GM12875 (cell line): ENCODE measurements around the gene SEMA5A.

Experiments
- H3K4me3 ChIP-seq: one replicate; pipeline ENCODE4 v1.5.1; 2011; ENCODE audit warnings: low read depth, low read length, control low read depth
- CTCF ChIP-seq: IDR thresholded peaks from 2 replicates; pipeline ENCODE4 v1.5.1; 2011; ENCODE audit warnings: low read depth, mild to moderate bottlenecking, control low read depth, inconsistent platforms, low read length, moderate library complexity, borderline replicate concordance; ENCODE audit not compliant: insufficient read depth

Gene SEMA5A

GRCh38 chr5:9502050-9502834, 43.6 kb downstream of the SEMA5A start:
- H3K4me3 ChIP-seq, result no peak overlapping the region
- TF ChIP-seq CTCF, result no peak

GRCh38 chr5:9500625-9501024, 45.2 kb downstream of the SEMA5A start:
- H3K4me3 ChIP-seq, result no peak overlapping the region
- no peak for TF ChIP-seq CTCF

GRCh38 chr5:9500193-9500592, 45.7 kb downstream of the SEMA5A start:
- H3K4me3 ChIP-seq, result no peak overlapping the region
- no peak for TF ChIP-seq CTCF

GRCh38 chr5:9499498-9499876, 46.4 kb downstream of the SEMA5A start:
- no peak for TF ChIP-seq CTCF
- no peak overlapping the region for H3K4me3 ChIP-seq

- TF ChIP-seq CTCF, result peak; percentile 35; the same call in 1 of the 2 replicates
Observed at GRCh38 chr5:9498541-9499497, 47.1 kb downstream of the SEMA5A start.

GRCh38 chr5:9497347-9497746, 48.5 kb downstream of the SEMA5A start:
- H3K4me3 ChIP-seq, result no peak overlapping the region
- TF ChIP-seq CTCF, result no peak

More at GRCh38 chr5:9498541-9499497, 47.1 kb downstream of the SEMA5A start:
- no peak overlapping the region for H3K4me3 ChIP-seq
